ENCODE data around the gene GH1. TPM values are rescaled to one million over a fixed set of nuclear protein-coding genes. Genes with fewer than 3 reads are reported as not detected.
A peak's percentile ranks its signal among the peaks of the same experiment; 100 is the strongest.
"Not testable (repeated sequence)": the region's sequence is repeated elsewhere in the genome, so short reads cannot be mapped to it uniquely, and the experiment has no call there.

The GH1 gene
- total RNA-seq, 1 experiment from 2014 or later = not detected

DNA sequence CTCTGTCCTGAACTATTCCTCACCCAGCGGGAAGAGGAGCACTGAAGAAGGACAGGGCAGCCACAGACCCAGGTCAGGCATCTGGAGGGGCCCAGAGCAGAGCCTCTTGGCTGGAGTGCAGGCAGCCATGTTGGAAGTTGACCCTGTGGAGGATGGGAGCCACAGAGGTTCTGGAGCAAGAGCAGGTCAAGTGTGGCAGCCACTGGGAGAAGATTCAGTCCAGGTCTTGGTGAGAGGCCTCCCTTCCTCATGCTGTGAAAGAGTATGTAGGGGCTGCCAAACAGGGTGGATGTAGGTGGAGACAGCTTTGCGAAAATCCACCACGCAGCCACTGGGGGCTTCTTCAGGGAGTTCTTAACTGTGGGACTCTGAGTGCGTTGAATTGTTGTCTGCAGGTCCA lies 14.1 kb upstream of the GH1 start:
- DNase-seq = no peak
- Histone ChIP-seq H3K36me3 (no peaks in the 10 kb centered on the region), H3K27me3 (no peaks in the 10 kb centered on the region; the same call in 1 of the 2 replicates), H3K4me3 (no peak overlapping the region), H3K9me3 (no peaks in the 10 kb centered on the region)

DNA sequence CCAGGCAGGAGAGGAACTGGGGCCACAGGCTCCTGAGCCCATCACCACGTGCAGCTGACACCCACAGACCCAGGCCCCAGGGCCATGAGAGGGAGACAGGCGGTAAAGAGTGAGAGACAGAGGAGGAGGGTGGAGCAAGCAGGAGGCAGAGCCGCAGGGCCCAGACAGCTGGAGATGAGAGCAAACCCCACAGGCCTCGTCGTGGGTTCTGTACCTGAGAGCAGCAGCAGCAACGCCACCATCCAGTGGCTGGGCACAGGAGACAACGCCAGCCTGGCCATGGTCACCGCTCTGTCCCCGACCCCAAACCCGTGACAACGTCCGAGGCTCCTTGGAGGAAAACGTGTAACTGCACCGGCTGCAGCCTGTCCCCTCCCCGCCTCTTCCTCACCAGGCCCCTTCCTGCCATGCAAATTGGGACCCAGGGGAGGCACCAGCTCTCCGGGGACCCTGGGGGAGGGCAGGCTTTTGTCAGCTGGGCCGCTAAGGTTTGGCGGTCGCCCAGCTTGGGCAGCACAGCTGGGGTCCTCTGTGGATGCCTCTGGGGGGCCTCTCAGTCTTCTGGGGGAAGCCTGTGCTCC lies 13.4 kb upstream of the GH1 start, which contains the start of gene CD79B:
TSS of gene CD79B (minus strand) at position 351 of the 581 bp plus-strand sequence. CDS start at position 281, 70 bp downstream.
- DNase-seq = no peak
- H3K27me3 ChIP-seq = no peaks in the 10 kb centered on the region; the same call in 1 of the 2 replicates
- H3K4me3 ChIP-seq = no peak within 1 kb of the TSS
- no peaks in the 10 kb centered on the region for H3K36me3 ChIP-seq
- no peaks in the 10 kb centered on the region for H3K9me3 ChIP-seq

DNA sequence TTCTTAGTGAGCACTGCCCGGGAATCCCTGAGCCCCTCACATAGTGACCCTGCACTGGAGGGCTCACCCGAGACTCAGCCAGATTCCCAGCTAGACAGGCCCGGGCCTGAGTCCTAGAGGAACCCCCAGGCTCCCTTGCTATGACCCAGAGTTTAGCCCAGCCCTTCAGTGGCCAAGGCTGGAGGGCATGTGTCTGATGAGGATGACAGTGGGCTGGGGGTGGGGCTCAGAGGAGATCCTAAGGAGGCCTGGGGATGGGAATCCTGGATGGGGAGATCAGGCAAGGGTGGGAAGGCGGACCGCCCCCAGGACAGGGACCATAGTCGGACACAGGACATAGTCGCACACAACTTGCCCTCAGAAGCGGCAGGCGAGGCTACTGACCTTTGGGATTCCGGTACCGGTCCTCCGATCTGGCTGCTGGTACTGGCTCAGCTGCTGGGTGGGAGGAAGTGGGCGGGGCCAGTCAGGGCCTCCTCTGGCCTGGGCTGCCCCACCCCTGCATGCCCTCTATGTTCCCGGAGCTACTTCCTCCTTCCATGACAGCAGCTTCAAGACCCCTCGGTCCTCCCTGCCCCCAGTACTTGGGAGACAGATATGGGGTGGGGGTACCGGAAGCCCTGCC lies 12.4 kb upstream of the GH1 start:
- H3K4me3 ChIP-seq = no peak overlapping the region
- DNase-seq = no peak
- H3K36me3 ChIP-seq = no peaks in the 10 kb centered on the region
- no peaks in the 10 kb centered on the region for H3K9me3 ChIP-seq
- no peaks in the 10 kb centered on the region; the same call in 1 of the 2 replicates for H3K27me3 ChIP-seq

- Histone ChIP-seq H3K9me3 (no peaks in the 10 kb centered on the region), H3K36me3 (no peaks in the 10 kb centered on the region), H3K27me3 (no peaks in the 10 kb centered on the region), H3K4me3 (no peak overlapping the region)
- no peak for DNase-seq
These were observed 11.5 kb upstream of the GH1 start for GRCh38 chr17:63929860-63930766.

DNA sequence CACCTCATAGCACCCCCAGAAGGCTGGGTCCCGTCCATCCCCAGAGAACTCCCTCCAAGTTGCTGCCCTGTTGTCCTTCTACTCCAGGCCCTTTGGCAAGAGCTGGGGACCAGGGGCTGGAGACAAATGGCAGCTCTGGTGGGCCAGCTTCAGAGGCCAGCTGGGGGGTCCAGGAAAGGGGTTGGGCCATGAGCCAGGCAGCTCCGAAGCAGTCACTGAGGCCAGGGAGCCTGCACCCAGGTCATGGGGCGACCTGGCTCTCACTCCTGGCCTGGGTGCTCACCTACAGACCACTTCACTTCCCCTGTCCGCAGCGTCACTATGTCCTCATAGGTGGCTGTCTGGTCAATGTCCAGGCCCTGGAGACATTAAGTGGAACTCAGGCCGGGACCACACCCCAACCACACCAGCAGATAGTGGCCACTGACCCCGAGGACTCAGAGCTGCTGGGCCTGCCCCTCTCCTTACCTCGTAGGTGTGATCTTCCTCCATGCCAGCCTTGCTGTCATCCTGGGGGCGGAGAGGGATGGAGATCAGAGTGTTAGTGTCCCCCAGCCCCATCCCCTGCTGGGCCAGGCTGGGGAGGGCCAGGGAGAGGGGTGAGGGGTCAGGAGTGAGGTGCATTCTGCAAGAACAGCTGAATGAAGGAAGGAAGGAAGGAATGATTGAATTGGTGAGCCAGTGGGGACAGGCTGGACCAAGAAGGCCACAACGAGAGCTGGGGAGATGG lies 10.5 kb upstream of the GH1 start:
- Histone ChIP-seq H3K36me3 (no peaks in the 10 kb centered on the region), H3K27me3 (no peaks in the 10 kb centered on the region), H3K4me3 (no peak overlapping the region), H3K9me3 (no peaks in the 10 kb centered on the region)
- DNase-seq = no peak

DNA sequence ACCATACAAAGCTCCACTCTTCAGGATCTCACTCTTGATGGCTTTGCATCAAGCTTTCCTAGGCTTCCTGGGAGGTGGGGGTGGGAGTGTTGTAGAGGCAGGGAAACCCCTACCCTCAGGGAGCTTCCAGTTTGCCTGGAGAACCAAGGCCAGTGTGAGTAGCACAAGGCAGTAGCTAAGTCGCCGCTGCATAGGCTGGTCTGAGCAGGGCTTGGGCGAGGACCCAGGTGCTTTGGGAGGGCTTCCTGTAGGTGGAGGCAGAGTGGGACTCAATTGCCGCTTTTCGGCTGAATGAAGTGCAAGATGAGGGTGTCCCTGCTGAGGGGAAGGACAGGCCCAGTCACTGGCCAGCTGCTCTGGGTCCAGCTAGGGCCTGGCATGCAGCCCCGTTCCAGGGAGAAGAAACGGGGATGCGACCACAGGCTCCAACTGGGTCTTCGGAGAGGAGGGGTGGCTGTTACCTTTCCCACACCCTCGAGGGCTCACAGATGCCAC lies 9.6 kb upstream of the GH1 start:
- no peaks in the 10 kb centered on the region for H3K27me3 ChIP-seq
- DNase-seq = no peak
- no peaks in the 10 kb centered on the region for H3K9me3 ChIP-seq
- no peak overlapping the region for H3K4me3 ChIP-seq
- no peaks in the 10 kb centered on the region for H3K36me3 ChIP-seq

- no peak overlapping the region for H3K4me3 ChIP-seq
- no peak for DNase-seq
These were observed 9.0 kb upstream of the GH1 start for GRCh38 chr17:63927464-63928171.

GRCh38 chr17:63926164-63926563 lies 7.5 kb upstream of the GH1 start:
- no peaks in the 10 kb centered on the region for H3K27me3 ChIP-seq
- no peak for DNase-seq
- no peaks in the 10 kb centered on the region for H3K36me3 ChIP-seq
- H3K4me3 ChIP-seq = no peak overlapping the region
- no peaks in the 10 kb centered on the region for H3K9me3 ChIP-seq

More at GRCh38 chr17:63927464-63928171, 9.0 kb upstream of the GH1 start:
- Histone ChIP-seq H3K9me3 (no peaks in the 10 kb centered on the region), H3K36me3 (no peaks in the 10 kb centered on the region), H3K27me3 (no peaks in the 10 kb centered on the region)

DNA sequence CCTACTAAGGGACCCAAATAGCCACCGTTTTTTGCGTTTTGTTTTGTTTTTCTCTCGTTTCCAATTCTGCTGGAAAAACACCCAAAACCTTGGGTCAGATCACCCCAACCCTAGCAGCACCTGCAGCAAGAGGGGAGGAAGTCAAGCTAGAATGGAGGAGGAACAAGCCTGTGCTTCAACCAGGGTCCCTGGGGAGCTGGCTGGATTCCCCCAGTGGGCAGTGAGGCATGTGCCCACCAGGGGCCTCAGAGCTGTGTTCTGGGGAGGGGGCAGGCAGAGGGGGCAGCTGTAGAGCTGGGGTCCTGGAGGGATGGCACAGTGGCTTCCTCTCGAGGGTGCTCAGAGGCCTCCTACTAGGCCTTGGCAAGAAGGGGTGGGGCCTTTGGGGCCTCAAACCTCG lies 7.0 kb upstream of the GH1 start:
- H3K4me3 ChIP-seq = no peak overlapping the region
- no peaks in the 10 kb centered on the region for H3K36me3 ChIP-seq
- no peaks in the 10 kb centered on the region for H3K27me3 ChIP-seq
- no peaks in the 10 kb centered on the region for H3K9me3 ChIP-seq
- no peak for DNase-seq

GRCh38 chr17:63922402-63922801 lies 3.8 kb upstream of the GH1 start:
- DNase-seq, H3K36me3 ChIP-seq, H3K4me3 ChIP-seq, H3K27me3 ChIP-seq, H3K9me3 ChIP-seq: not testable (repeated sequence)

GRCh38 chr17:63920779-63921178 lies 2.1 kb upstream of the GH1 start:
- not testable (repeated sequence) for DNase-seq, H3K36me3 ChIP-seq, H3K27me3 ChIP-seq, H3K9me3 ChIP-seq, H3K4me3 ChIP-seq

GRCh38 chr17:63920050-63920449 lies 1.4 kb upstream of the GH1 start:
- not testable (repeated sequence) for H3K27me3 ChIP-seq, H3K9me3 ChIP-seq, H3K4me3 ChIP-seq, DNase-seq, H3K36me3 ChIP-seq

- Histone ChIP-seq H3K9me3 (no peaks in the 10 kb centered on the region), H3K36me3 (no peaks in the 10 kb centered on the region), H3K4me3 (no peak overlapping the region), H3K27me3 (no peaks in the 10 kb centered on the region)
- DNase-seq = peak; percentile 51
These were observed 678 bp upstream of the GH1 start for GRCh38 chr17:63919311-63919723.

DNA sequence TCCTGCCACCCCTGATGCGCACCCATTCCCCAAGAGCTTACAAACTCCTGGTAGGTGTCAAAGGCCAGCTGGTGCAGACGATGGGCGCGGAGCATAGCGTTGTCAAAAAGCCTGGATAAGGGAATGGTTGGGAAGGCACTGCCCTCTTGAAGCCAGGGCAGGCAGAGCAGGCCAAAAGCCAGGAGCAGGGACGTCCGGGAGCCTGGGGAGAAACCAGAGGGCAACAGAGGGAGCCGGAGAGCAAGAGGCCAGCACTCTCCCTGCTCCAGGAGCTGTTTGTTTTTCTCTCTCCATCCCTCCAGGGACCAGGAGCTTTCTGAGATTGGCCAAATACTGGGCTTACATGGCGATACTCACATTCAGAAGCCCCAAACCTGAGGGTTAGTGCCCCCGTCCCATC lies 334 bp downstream of the GH1 start:
- H3K9me3 ChIP-seq = no peaks in the 10 kb centered on the region
- H3K27me3 ChIP-seq = no peaks in the 10 kb centered on the region
- no peaks in the 10 kb centered on the region for H3K36me3 ChIP-seq
- no peak overlapping the region for H3K4me3 ChIP-seq
- no peak for DNase-seq

DNA sequence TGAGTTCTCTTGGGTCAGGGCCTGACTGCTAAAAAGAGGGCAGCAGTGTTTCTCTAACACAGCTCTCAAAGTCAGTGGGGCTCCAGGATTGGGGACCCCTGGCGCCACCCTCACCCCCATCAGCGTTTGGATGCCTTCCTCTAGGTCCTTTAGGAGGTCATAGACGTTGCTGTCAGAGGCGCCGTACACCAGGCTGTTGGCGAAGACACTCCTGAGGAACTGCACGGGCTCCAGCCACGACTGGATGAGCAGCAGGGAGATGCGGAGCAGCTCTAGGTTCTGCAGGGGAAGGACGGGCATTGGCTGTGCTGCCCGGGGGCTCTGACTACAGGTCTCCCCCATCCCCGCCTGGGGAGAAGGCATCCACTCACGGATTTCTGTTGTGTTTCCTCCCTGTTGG lies 993 bp downstream of the GH1 start:
- no peaks in the 10 kb centered on the region for H3K9me3 ChIP-seq
- H3K4me3 ChIP-seq = no peak overlapping the region
- no peak for DNase-seq
- no peaks in the 10 kb centered on the region for H3K27me3 ChIP-seq
- H3K36me3 ChIP-seq = no peaks in the 10 kb centered on the region

GRCh38 chr17:63917206-63917605 lies 1.4 kb downstream of the GH1 start:
- H3K4me3 ChIP-seq, DNase-seq, H3K9me3 ChIP-seq, H3K36me3 ChIP-seq, H3K27me3 ChIP-seq: not testable (repeated sequence)
